ENCODE results near the gene ATP4A.
"Not testable (repeated sequence)": the region's sequence is repeated elsewhere in the genome, so short reads cannot be mapped to it uniquely, and the experiment has no call there.

Gene ATP4A

GRCh38 chr19:35601971-35602370 lies 38.5 kb upstream of the ATP4A start:
- H3K4me3 ChIP-seq (ENCODE audit: low read depth, low read length), result no peak overlapping the region
- TF ChIP-seq CTCF (IDR thresholded peaks at IDR 0.05; ENCODE audit: low read depth, low read length), result no peak

GRCh38 chr19:35596366-35596999 lies 33.0 kb upstream of the ATP4A start:
- TF ChIP-seq CTCF (IDR thresholded peaks at IDR 0.05; ENCODE audit: low read depth, low read length), result no peak
- H3K4me3 ChIP-seq (ENCODE audit: low read depth, low read length), result no peak overlapping the region

- H3K4me3 ChIP-seq (ENCODE audit: low read depth, low read length), result no peak overlapping the region
- TF ChIP-seq CTCF (IDR thresholded peaks at IDR 0.05; ENCODE audit: low read depth, low read length), result no peak
Observed at GRCh38 chr19:35595928-35596327, 32.5 kb upstream of the ATP4A start.

GRCh38 chr19:35595026-35595425 lies 31.6 kb upstream of the ATP4A start:
- not testable (repeated sequence) for H3K4me3 ChIP-seq (ENCODE audit: low read depth, low read length)

GRCh38 chr19:35592226-35592625 lies 28.8 kb upstream of the ATP4A start:
- no peak overlapping the region for H3K4me3 ChIP-seq (ENCODE audit: low read depth, low read length)
- TF ChIP-seq CTCF (IDR thresholded peaks at IDR 0.05; ENCODE audit: low read depth, low read length), result no peak

- no peak overlapping the region for H3K4me3 ChIP-seq (ENCODE audit: low read depth, low read length)
- no peak for TF ChIP-seq CTCF (IDR thresholded peaks at IDR 0.05; ENCODE audit: low read depth, low read length)
Observed at GRCh38 chr19:35590875-35591274, 27.4 kb upstream of the ATP4A start.

GRCh38 chr19:35587321-35587720 lies 23.9 kb upstream of the ATP4A start:
- H3K4me3 ChIP-seq (ENCODE audit: low read depth, low read length), result no peak overlapping the region
- TF ChIP-seq CTCF (IDR thresholded peaks at IDR 0.05; ENCODE audit: low read depth, low read length), result no peak

- H3K4me3 ChIP-seq (ENCODE audit: low read depth, low read length), result no peak within 1 kb of the TSS
- no peak for TF ChIP-seq CTCF (IDR thresholded peaks at IDR 0.05; ENCODE audit: low read depth, low read length)
Observed at GRCh38 chr19:35585848-35586247, 22.4 kb upstream of the ATP4A start, which contains the start of gene PMIS2. TSS of gene PMIS2 (plus strand) at chr19:35586173. CDS start at chr19:35586260, 87 bp downstream.

All from WI38 (cell line).